Body of pancreas (tissue), 4 donors: ENCODE data around the gene PER3. TPM values are rescaled to one million over a fixed set of nuclear protein-coding genes. Genes with fewer than 3 reads are reported as not detected.

ENCODE experiments used
- ATAC-seq: fragments of 150-250 bp; one replicate; pipeline ENCODE4 v1.9.1; 2016
- DNase-seq, 4 donors: peaks; one replicate each; pipeline ENCODE4 v3.0.0-alpha.2; 2019
- H3K27ac ChIP-seq, 4 donors: fragments of 200-600 bp; sonication (generic); 1 replicate in 3 of 4; 2 replicates in 1 of 4; pipeline versions ENCODE4 v1.5.1 to v1.6.1; 2016 to 2019; ENCODE audit warnings: mild to moderate bottlenecking in 1 of 4, mixed read lengths in 1 of 4, moderate library complexity in 1 of 4
- H3K27me3 ChIP-seq, 2 donors: fragments of 200-600 bp; sonication (generic); one replicate each; pipeline ENCODE4 v1.6.0; 2016; ENCODE audit warnings: mild to moderate bottlenecking in 1 of 2
- H3K36me3 ChIP-seq, 2 donors: fragments of 200-600 bp; sonication (generic); replicated peaks in 1 of 2; 2 replicates each; pipeline ENCODE4 v1.5.1; 2016; ENCODE audit warnings: low read depth in 2 of 2; ENCODE audit not compliant: insufficient read depth in 1 of 2
- H3K4me1 ChIP-seq: fragments of 200-600 bp; sonication (generic); one replicate; pipeline ENCODE4 v1.6.0; 2016
- H3K4me3 ChIP-seq, 2 donors: fragments of 200-600 bp; sonication (generic); 1 replicate in 1 of 2; 2 replicates in 1 of 2; pipeline ENCODE4 v1.5.1; 2016 to 2019
- H3K9me3 ChIP-seq, 3 donors: fragments of 200-600 bp; sonication (generic); 1 replicate in 2 of 3; 2 replicates in 1 of 3; pipeline ENCODE4 v1.5.1; 2016
- POLR2A ChIP-seq, 3 donors: fragments of 450-650 bp; IDR thresholded peaks; one replicate each; pipeline ENCODE4 v1.6.1; 2016; ENCODE audit warnings: antibody characterized with exemption in 3 of 3, mild to moderate bottlenecking in 2 of 3
- WGBS, 2 donors: methylation state at CpG; one replicate each; pipeline ENCODE4 v1.1.5; 2017; 5-methylcytosine and 5-hydroxymethylcytosine counted together
- intact Hi-C: fragments of 100-400 bp; cut with DNase I; formaldehyde crosslinking; loops from one replicate; pipeline ENCODE4 v1.15.1; 2023
- total RNA-seq, 2 donors: library from RNA; depleted of rRNA; stranded (reverse); fragments of >200 nt; gene quantifications; one replicate each; pipeline ENCODE4 v1.1.0, GENCODE V29; 2016
- TF ChIP-seq, protein P1 (sequence below), 7 experiments: fragments of 450-650 bp in 4 of 7; fragments of 200-600 bp in 3 of 7; sonication (generic) in 3 of 7; IDR thresholded peaks; one replicate each; pipeline ENCODE4 v1.5.1; 2016 to 2019; ENCODE audit warnings: antibody characterized with exemption in 7 of 7

The PER3 gene
- total RNA-seq, 2 donors from 2014 or later, result 10.4 to 11.9 TPM

DNA sequence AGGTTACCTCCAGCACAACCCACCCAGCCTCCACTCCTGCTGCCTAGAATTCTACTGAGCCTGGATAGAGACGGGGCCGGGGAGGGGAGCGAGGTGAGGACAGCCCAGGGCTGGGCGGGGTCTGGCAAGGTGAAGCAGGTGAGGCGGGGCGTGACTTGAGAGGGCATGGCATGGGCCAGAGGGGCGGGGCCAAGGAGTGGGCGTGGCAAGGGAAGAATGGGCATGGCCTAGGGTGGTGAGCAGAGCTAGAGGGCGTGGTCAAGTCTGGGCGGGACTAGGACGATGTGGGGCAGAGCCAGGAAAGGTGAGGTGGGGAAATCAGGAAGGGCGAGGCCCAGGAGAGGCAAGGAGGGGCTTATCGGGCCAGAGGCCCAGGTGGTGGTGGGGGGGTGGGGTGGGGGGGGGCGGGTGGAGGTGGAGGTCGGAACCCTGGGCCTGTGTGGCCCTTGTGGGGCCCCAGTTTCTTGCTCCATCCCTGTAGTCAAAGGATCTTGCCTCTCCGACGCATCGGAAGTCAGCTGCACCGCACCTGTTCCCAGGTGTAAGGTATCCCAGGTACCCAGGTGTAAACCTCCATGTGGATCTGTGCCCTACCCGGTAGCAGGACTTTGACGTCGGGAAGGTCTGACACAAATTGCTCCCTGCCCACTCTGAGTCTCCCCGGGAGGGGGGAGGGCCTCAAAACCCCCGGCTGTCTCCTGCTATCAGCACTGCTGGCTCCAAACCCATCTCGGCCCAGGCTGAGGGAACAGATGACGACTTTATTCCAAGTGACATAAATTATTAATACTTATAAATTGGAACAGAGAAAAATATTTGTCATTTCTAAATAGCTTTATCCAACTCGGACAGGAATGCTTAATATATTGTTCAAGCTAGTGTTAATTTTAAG is 101.7 kb downstream of the PER3 start:
- peak; percentile 87 to 95 (median 90) for DNase-seq
- no peak for TF ChIP-seq POLR2A (IDR thresholded peaks at IDR 0.05)
- TF ChIP-seq, protein P1, sequence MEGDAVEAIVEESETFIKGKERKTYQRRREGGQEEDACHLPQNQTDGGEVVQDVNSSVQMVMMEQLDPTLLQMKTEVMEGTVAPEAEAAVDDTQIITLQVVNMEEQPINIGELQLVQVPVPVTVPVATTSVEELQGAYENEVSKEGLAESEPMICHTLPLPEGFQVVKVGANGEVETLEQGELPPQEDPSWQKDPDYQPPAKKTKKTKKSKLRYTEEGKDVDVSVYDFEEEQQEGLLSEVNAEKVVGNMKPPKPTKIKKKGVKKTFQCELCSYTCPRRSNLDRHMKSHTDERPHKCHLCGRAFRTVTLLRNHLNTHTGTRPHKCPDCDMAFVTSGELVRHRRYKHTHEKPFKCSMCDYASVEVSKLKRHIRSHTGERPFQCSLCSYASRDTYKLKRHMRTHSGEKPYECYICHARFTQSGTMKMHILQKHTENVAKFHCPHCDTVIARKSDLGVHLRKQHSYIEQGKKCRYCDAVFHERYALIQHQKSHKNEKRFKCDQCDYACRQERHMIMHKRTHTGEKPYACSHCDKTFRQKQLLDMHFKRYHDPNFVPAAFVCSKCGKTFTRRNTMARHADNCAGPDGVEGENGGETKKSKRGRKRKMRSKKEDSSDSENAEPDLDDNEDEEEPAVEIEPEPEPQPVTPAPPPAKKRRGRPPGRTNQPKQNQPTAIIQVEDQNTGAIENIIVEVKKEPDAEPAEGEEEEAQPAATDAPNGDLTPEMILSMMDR (IDR thresholded peaks at IDR 0.05), result no peak
- ATAC-seq, result peak; percentile 95
- peak overlapping the region in 2 of 4 donors; percentile 12 to 22 for H3K27ac ChIP-seq
- no peaks in the 10 kb centered on the region for H3K27me3 ChIP-seq
- WGBS, 2 donors, result 13 to 19% methylated on average over 21 to 27 of the region's 27 CpGs
- no peak overlapping the region for H3K4me3 ChIP-seq
- no peaks in the 10 kb centered on the region for H3K9me3 ChIP-seq
- H3K36me3 ChIP-seq, result no peaks in the 10 kb centered on the region
- intact Hi-C loops, result no loop called here
- H3K4me1 ChIP-seq, result peaks cover 9% of the 10 kb centered on the region

DNA sequence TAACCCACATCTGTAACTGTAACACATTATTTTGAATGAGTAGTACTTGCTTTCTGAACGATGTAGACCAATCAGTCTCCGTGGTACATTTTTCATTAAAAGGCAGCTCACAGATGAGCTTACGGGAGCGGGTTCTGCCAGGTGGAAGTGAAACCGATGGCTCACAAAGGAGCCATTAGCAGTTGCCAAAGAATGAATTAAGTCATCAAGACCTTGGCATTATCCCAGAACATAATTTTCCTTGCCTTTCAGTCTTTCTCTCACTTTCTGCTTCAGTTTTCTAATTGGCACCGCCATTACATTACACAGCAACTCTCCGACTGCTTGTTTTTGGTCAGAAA is 102.3 kb downstream of the PER3 start:
- H3K4me3 ChIP-seq, result no peak overlapping the region

DNA sequence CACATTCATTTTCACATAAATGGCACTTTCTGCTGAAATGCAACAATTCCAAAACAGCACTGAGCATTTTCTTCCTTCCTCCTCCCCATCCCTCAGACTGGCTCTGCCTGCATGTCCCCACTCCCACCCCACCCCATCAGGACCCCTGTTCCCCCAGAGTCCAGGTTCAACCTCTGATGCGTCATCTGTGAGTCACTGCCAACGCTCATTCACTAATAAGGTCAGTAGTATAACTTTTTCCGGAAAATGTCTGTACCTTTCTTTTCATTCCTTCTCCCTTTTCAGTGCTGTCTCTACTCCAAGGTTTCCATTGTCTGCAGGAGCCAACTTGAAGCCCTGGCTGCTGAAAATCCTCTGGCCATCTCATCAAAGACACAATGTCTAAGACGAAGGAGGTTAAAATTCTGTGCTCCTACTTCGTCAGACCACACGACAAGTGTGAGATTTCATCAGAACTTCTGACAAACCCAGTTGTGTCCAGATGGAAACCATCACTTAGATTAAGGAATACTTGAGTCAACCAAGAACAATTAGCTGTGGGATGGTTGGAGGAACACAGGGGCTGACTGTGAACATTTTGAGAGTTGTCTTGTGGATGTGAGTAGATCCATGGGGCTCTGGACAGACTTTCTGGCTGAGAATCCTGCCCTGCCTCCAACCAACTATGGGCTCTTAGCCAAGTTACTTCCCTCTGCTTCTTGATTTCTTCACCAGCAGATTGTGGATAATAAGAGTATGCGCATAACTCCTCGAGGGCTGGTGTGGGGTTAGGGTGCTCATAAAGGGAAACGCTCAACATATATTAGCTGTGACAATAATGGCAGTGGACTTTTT is 104.4 kb downstream of the PER3 start:
- H3K27ac ChIP-seq, result no peak overlapping the region
- H3K9me3 ChIP-seq, result no peaks in the 10 kb centered on the region
- DNase-seq (no peak), ATAC-seq (no peak)
- no peaks in the 10 kb centered on the region for H3K36me3 ChIP-seq
- H3K4me1 ChIP-seq, result peaks cover 9% of the 10 kb centered on the region
- TF ChIP-seq POLR2A (IDR thresholded peaks at IDR 0.05), result no peak
- TF ChIP-seq, protein P1 (IDR thresholded peaks at IDR 0.05), result no peak
- no peak overlapping the region for H3K4me3 ChIP-seq
- no peaks in the 10 kb centered on the region for H3K27me3 ChIP-seq
- intact Hi-C loops, result no loop called here
- WGBS, 2 donors, result 69 to 76% methylated on average over 9 of the region's 9 CpGs

More for the DNA sequence above, 102.3 kb downstream of the PER3 start:
- TF ChIP-seq POLR2A (IDR thresholded peaks at IDR 0.05), result no peak
- TF ChIP-seq, protein P1 (IDR thresholded peaks at IDR 0.05), result no peak
- DNase-seq (peak in 3 of 4 donors; percentile 20 to 25 (median 25)), ATAC-seq (peak; percentile 41)
- Histone ChIP-seq H3K27ac (peak overlapping the region in 2 of 4 donors; percentile 12 to 22), H3K4me1 (peaks cover 9% of the 10 kb centered on the region), H3K9me3 (no peaks in the 10 kb centered on the region), H3K27me3 (no peaks in the 10 kb centered on the region), H3K36me3 (no peaks in the 10 kb centered on the region)
- intact Hi-C loops, result no loop called here
- WGBS, 2 donors, result 34 to 45% methylated on average over 7 of the region's 7 CpGs

DNA sequence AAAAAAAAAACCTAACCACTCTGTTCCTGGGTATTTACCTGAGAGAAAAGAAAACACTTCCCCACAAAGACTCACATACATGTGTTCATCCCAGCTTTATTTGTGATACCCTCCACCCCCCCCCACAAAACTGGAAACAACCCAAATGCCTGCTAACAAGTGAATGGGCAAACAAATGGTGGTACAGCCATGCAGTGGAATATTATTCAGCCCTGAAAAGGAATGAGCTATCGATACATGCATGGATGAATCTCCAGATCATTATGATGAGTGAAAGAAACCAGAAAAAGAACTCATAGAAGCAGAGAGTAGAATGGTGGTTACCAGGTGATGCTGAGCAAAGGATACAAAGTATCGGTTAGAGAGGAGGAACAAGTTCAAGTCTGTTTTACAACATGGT is 106.8 kb downstream of the PER3 start:
- WGBS, 2 donors, result 91 to 97% methylated on average over 2 of the region's 2 CpGs
- Histone ChIP-seq H3K4me1 (peaks cover 5% of the 10 kb centered on the region), H3K27ac (no peak overlapping the region), H3K36me3 (no peaks in the 10 kb centered on the region), H3K9me3 (no peaks in the 10 kb centered on the region), H3K27me3 (no peaks in the 10 kb centered on the region), H3K4me3 (no peak overlapping the region)
- ATAC-seq (no peak), DNase-seq (no peak)
- TF ChIP-seq, protein P1 (IDR thresholded peaks at IDR 0.05), result no peak
- TF ChIP-seq POLR2A (IDR thresholded peaks at IDR 0.05), result no peak
- intact Hi-C loops, result loop anchor here (10.0 kb wide), 1 partner anchor 216 kb away; no protein-coding TSS in a partner anchor
